ENCODE results near the gene DYNC1I1.
A peak's percentile ranks its signal among the peaks of the same experiment; 100 is the strongest.

The DYNC1I1 gene

GRCh38 chr7:95865716-95866371 lies 93.5 kb downstream of the DYNC1I1 start:
- Histone ChIP-seq H3K9me3 (replicated peaks in 1 of 11) (no peaks in the 10 kb centered on the region), H4K20me1 (no peaks in the 10 kb centered on the region), H3K36me3 (no peaks in the 10 kb centered on the region), H3K4me3 (no peak overlapping the region), H3K4me2 (no peak overlapping the region), H3K27ac (no peak overlapping the region), H3K27me3 (no peaks in the 10 kb centered on the region), H3K4me1 (no peaks in the 10 kb centered on the region), H3K9ac (no peak overlapping the region)
- TF ChIP-seq Cebpa-rat (IDR thresholded peaks at IDR 0.05) = no peak

GRCh38 chr7:95867309-95867708 lies 95.0 kb downstream of the DYNC1I1 start:
- Histone ChIP-seq H3K4me1 (no peaks in the 10 kb centered on the region), H3K36me3 (no peaks in the 10 kb centered on the region), H4K20me1 (no peaks in the 10 kb centered on the region), H3K9me3 (replicated peaks in 1 of 11) (no peaks in the 10 kb centered on the region), H3K27me3 (no peaks in the 10 kb centered on the region), H3K9ac (no peak overlapping the region), H3K27ac (no peak overlapping the region), H3K4me3 (no peak overlapping the region), H3K4me2 (no peak overlapping the region)
- TF ChIP-seq Cebpa-rat (IDR thresholded peaks at IDR 0.05) = no peak

- Histone ChIP-seq H3K4me2 (no peak overlapping the region), H3K9me3 (replicated peaks in 1 of 11) (no peaks in the 10 kb centered on the region), H3K9ac (no peak overlapping the region), H3K36me3 (no peaks in the 10 kb centered on the region), H3K4me1 (peaks cover 0 to 5% (median 0%) of the 10 kb centered on the region in 10 experiments; a peak in 1 of 20 replicates), H3K27me3 (no peaks in the 10 kb centered on the region), H4K20me1 (no peaks in the 10 kb centered on the region), H3K27ac (no peak overlapping the region), H3K4me3 (no peak overlapping the region)
- no peak for TF ChIP-seq Cebpa-rat (IDR thresholded peaks at IDR 0.05)
These were observed 98.9 kb downstream of the DYNC1I1 start for GRCh38 chr7:95871075-95871848.

GRCh38 chr7:95871896-95872295 lies 99.5 kb downstream of the DYNC1I1 start:
- Histone ChIP-seq H3K4me1 (peaks cover 0 to 5% (median 0%) of the 10 kb centered on the region in 10 experiments; a peak in 1 of 20 replicates), H3K9me3 (replicated peaks in 1 of 11) (no peaks in the 10 kb centered on the region), H3K27me3 (no peaks in the 10 kb centered on the region), H3K9ac (no peak overlapping the region), H3K36me3 (no peaks in the 10 kb centered on the region), H3K27ac (no peak overlapping the region), H3K4me3 (no peak overlapping the region), H4K20me1 (no peaks in the 10 kb centered on the region), H3K4me2 (no peak overlapping the region)
- TF ChIP-seq Cebpa-rat (IDR thresholded peaks at IDR 0.05) = no peak

GRCh38 chr7:95874129-95874528 lies 101.8 kb downstream of the DYNC1I1 start:
- Histone ChIP-seq H3K9me3 (replicated peaks in 1 of 11) (no peaks in the 10 kb centered on the region), H3K4me3 (no peak overlapping the region), H3K27ac (no peak overlapping the region), H3K9ac (no peak overlapping the region), H3K36me3 (no peaks in the 10 kb centered on the region), H3K4me2 (no peak overlapping the region), H4K20me1 (no peaks in the 10 kb centered on the region), H3K4me1 (peaks cover 0 to 5% (median 0%) of the 10 kb centered on the region in 10 experiments; a peak in 1 of 20 replicates), H3K27me3 (no peaks in the 10 kb centered on the region)
- TF ChIP-seq Cebpa-rat (IDR thresholded peaks at IDR 0.05) = no peak

- TF ChIP-seq Cebpa-rat (IDR thresholded peaks at IDR 0.05) = no peak
- Histone ChIP-seq H3K4me1 (peaks cover 0 to 5% (median 0%) of the 10 kb centered on the region in 10 experiments; a peak in 1 of 20 replicates), H4K20me1 (no peaks in the 10 kb centered on the region), H3K9me3 (replicated peaks in 1 of 11) (no peaks in the 10 kb centered on the region), H3K27ac (no peak overlapping the region), H3K27me3 (no peaks in the 10 kb centered on the region), H3K4me3 (no peak overlapping the region), H3K36me3 (no peaks in the 10 kb centered on the region), H3K4me2 (peak overlapping the region in 3 of 11 experiments; percentile 15 to 24 (median 24); a peak in 3 of 22 replicates), H3K9ac (no peak overlapping the region)
These were observed 102.3 kb downstream of the DYNC1I1 start for GRCh38 chr7:95874541-95875265.

GRCh38 chr7:95875519-95875918 lies 103.2 kb downstream of the DYNC1I1 start:
- TF ChIP-seq Cebpa-rat (IDR thresholded peaks at IDR 0.05) = no peak
- Histone ChIP-seq H3K4me3 (no peak overlapping the region), H4K20me1 (no peaks in the 10 kb centered on the region), H3K9ac (no peak overlapping the region), H3K36me3 (no peaks in the 10 kb centered on the region), H3K4me2 (no peak overlapping the region), H3K27ac (no peak overlapping the region), H3K4me1 (peaks cover 0 to 5% (median 0%) of the 10 kb centered on the region in 10 experiments; a peak in 1 of 20 replicates), H3K27me3 (no peaks in the 10 kb centered on the region), H3K9me3 (replicated peaks in 1 of 11) (no peaks in the 10 kb centered on the region)

- no peak for TF ChIP-seq Cebpa-rat (IDR thresholded peaks at IDR 0.05)
- Histone ChIP-seq H3K4me2 (no peak overlapping the region), H3K9me3 (replicated peaks in 1 of 11) (no peaks in the 10 kb centered on the region), H3K36me3 (no peaks in the 10 kb centered on the region), H3K4me3 (no peak overlapping the region), H3K4me1 (peaks cover 0 to 5% (median 0%) of the 10 kb centered on the region in 10 experiments; a peak in 1 of 20 replicates), H4K20me1 (no peaks in the 10 kb centered on the region), H3K27ac (no peak overlapping the region), H3K9ac (no peak overlapping the region), H3K27me3 (no peaks in the 10 kb centered on the region)
These were observed 106.3 kb downstream of the DYNC1I1 start for GRCh38 chr7:95878677-95879076.

GRCh38 chr7:95881597-95881996 lies 109.2 kb downstream of the DYNC1I1 start:
- no peaks in the 10 kb centered on the region for H3K36me3 ChIP-seq
- no peaks in the 10 kb centered on the region for H3K9me3 ChIP-seq (replicated peaks in 1 of 11)
- TF ChIP-seq Cebpa-rat (IDR thresholded peaks at IDR 0.05) = no peak
- H4K20me1 ChIP-seq = no peaks in the 10 kb centered on the region
- no peak overlapping the region for H3K27ac ChIP-seq
- no peak overlapping the region for H3K9ac ChIP-seq
- H3K4me1 ChIP-seq = peaks cover 0 to 5% (median 0%) of the 10 kb centered on the region in 10 experiments; a peak in 6 of 20 replicates
- H3K4me2 ChIP-seq = no peak overlapping the region
- no peaks in the 10 kb centered on the region for H3K27me3 ChIP-seq
- H3K4me3 ChIP-seq = no peak overlapping the region

Data from BLaER1 treated with 17β-estradiol and CSF1 and Interleukin-3, amounts not matched to agents 10 nM and 100 nM (cell line).